ENCODE measurements around the gene CASP9. TPM values are rescaled to one million over a fixed set of nuclear protein-coding genes. Genes with fewer than 3 reads are reported as not detected.

CASP9 gene
- total and polyA plus RNA-seq, 7 donors: 5.3 to 10.5 (median 8.0) TPM

- intact Hi-C loops (cut with DNase I): loop anchor here in 1 of 2 donors (5.0 kb wide), 2 partner anchors 91 to 211 kb away; partner anchors contain the start of genes DDI2 and SLC25A34
- H3K4me3 ChIP-seq: peak overlapping the region; percentile 87
- no peaks in the 10 kb centered on the region for H3K27me3 ChIP-seq (ENCODE audit: insufficient read depth in 3 of 3, low read length in 2 of 3)
- no peak for DNase-seq
- TF ChIP-seq CTCF (IDR thresholded peaks at IDR 0.05): no peak
- WGBS, 3 donors: 13 to 15% (median 13%) methylated on average over 9 of the region's 9 CpGs
- H3K9me3 ChIP-seq: no peaks in the 10 kb centered on the region
- no peak for ATAC-seq
- H3K27ac ChIP-seq: peak overlapping the region; percentile 90
- H3K36me3 ChIP-seq (ENCODE audit: insufficient read depth in 1 of 2, low read depth in 1 of 2): peaks cover 0 to 22% of the 10 kb centered on the region in 2 donors
- peaks cover 26% of the 10 kb centered on the region for H3K4me1 ChIP-seq
Observed at GRCh38 chr1:15526021-15526489, 2.0 kb upstream of the CASP9 start.

GRCh38 chr1:15525050-15526020, 1.3 kb upstream of the CASP9 start:
- peak overlapping the region; percentile 87 for H3K4me3 ChIP-seq
- no peaks in the 10 kb centered on the region for H3K9me3 ChIP-seq
- peak; percentile 1 to 75 (median 1) for ATAC-seq
- TF ChIP-seq CTCF (IDR thresholded peaks at IDR 0.05): no peak
- H3K36me3 ChIP-seq (ENCODE audit: insufficient read depth in 1 of 2, low read depth in 1 of 2): peaks cover 0 to 15% of the 10 kb centered on the region in 2 donors
- DNase-seq: peak in 1 of 2 donors; percentile 99
- H3K27ac ChIP-seq: peak overlapping the region; percentile 90
- 2 to 4% (median 2%) methylated on average over 35 to 40 of the region's 40 CpGs for WGBS, 3 donors
- intact Hi-C loops (cut with DNase I): loop anchor here in 1 of 2 donors (5.0 kb wide), 2 partner anchors 92 to 212 kb away; partner anchors contain the start of genes DDI2 and SLC25A34
- H3K27me3 ChIP-seq (ENCODE audit: insufficient read depth in 3 of 3, low read length in 2 of 3): no peaks in the 10 kb centered on the region
- H3K4me1 ChIP-seq: peaks cover 26% of the 10 kb centered on the region

GRCh38 chr1:15524283-15525049, 451 bp upstream of the CASP9 start:
- intact Hi-C loops (cut with DNase I): loop anchor here in 1 of 2 donors (5.0 kb wide), 2 partner anchors 93 to 213 kb away; partner anchors contain the start of genes DDI2 and SLC25A34
- WGBS, 3 donors: 0 to 1% (median 1%) methylated on average over 40 to 87 of the region's 88 CpGs
- Histone ChIP-seq H3K9me3 (no peaks in the 10 kb centered on the region), H3K4me3 (peak overlapping the region; percentile 87), H3K27ac (peak overlapping the region; percentile 91), H3K27me3 (ENCODE audit: insufficient read depth in 3 of 3, low read length in 2 of 3) (no peaks in the 10 kb centered on the region), H3K4me1 (peaks cover 26% of the 10 kb centered on the region), H3K36me3 (ENCODE audit: insufficient read depth in 1 of 2, low read depth in 1 of 2) (peaks cover 0 to 6% of the 10 kb centered on the region in 2 donors)
- no peak for TF ChIP-seq CTCF (IDR thresholded peaks at IDR 0.05)
- DNase-seq (peak; percentile 100), ATAC-seq (peak; percentile 72 to 75 (median 74))

- WGBS, 3 donors: 38 to 41% (median 40%) methylated on average over 18 of the region's 18 CpGs
- peaks cover 26% of the 10 kb centered on the region for H3K4me1 ChIP-seq
- TF ChIP-seq CTCF (IDR thresholded peaks at IDR 0.05): no peak
- H3K36me3 ChIP-seq (ENCODE audit: insufficient read depth in 1 of 2, low read depth in 1 of 2): no peaks in the 10 kb centered on the region
- peak overlapping the region; percentile 87 for H3K4me3 ChIP-seq
- DNase-seq (no peak), ATAC-seq (no peak)
- H3K9me3 ChIP-seq: no peaks in the 10 kb centered on the region
- H3K27ac ChIP-seq: peak overlapping the region; percentile 91
- no peaks in the 10 kb centered on the region for H3K27me3 ChIP-seq (ENCODE audit: insufficient read depth in 3 of 3, low read length in 2 of 3)
- intact Hi-C loops (cut with DNase I): no loop called here
Observed at GRCh38 chr1:15523104-15524020, 653 bp downstream of the CASP9 start.
